ENCODE data around the gene NT5M.

Gene NT5M

GRCh38 chr17:17356931-17357270 lies 53.7 kb downstream of the NT5M start:
- Histone ChIP-seq H3K4me3 (ENCODE audit: low read depth, low read length) (no peak overlapping the region), H3K9me3 (ENCODE audit: severe bottlenecking) (no peaks in the 10 kb centered on the region), H3K36me3 (no peaks in the 10 kb centered on the region), H3K27me3 (ENCODE audit: insufficient read depth, low read depth, severe bottlenecking) (no peaks in the 10 kb centered on the region), H3K27ac (no peak overlapping the region)
- TF ChIP-seq, protein P1, sequence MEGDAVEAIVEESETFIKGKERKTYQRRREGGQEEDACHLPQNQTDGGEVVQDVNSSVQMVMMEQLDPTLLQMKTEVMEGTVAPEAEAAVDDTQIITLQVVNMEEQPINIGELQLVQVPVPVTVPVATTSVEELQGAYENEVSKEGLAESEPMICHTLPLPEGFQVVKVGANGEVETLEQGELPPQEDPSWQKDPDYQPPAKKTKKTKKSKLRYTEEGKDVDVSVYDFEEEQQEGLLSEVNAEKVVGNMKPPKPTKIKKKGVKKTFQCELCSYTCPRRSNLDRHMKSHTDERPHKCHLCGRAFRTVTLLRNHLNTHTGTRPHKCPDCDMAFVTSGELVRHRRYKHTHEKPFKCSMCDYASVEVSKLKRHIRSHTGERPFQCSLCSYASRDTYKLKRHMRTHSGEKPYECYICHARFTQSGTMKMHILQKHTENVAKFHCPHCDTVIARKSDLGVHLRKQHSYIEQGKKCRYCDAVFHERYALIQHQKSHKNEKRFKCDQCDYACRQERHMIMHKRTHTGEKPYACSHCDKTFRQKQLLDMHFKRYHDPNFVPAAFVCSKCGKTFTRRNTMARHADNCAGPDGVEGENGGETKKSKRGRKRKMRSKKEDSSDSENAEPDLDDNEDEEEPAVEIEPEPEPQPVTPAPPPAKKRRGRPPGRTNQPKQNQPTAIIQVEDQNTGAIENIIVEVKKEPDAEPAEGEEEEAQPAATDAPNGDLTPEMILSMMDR (IDR thresholded peaks at IDR 0.05; ENCODE audit: low read depth, low read length), result no peak
- DNase-seq, result no peak

DNA sequence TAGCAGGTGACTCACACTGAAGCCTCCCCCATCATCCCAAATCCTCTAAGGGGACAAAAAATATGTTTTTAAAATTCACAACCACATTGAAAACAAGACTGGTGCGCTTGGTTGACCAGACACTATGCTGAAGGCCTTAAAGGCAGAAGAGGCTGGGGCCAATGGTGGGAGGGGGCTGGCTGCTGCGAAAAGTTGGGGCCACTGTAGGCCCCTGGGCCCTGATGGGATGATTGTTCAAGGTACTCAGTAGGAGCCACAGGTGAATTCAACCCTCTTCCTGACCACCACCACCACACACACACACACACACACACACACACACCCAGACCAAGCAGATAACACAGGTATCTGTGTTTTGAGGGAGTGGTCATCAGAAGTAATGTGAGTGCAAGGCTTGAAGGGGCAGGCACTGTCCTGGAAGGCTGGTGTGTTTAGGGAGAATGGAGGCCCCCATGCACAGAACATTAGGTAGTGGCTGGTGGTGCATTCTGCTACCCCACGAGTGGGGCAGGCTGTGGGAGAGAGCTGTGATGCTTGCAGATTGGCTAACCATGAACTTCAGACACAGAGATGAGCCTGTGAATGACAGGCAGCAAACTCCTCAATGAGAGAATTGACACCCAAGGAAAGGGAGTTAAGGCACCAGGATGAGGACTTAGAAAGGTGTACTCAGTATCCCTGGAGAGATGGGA lies 55.0 kb downstream of the NT5M start:
- Histone ChIP-seq H3K36me3 (no peaks in the 10 kb centered on the region), H3K27me3 (ENCODE audit: insufficient read depth, low read depth, severe bottlenecking) (no peaks in the 10 kb centered on the region), H3K4me3 (ENCODE audit: low read depth, low read length) (no peak overlapping the region), H3K9me3 (ENCODE audit: severe bottlenecking) (no peaks in the 10 kb centered on the region), H3K27ac (no peak overlapping the region)
- no peak for DNase-seq
- TF ChIP-seq, protein P1 (IDR thresholded peaks at IDR 0.05; ENCODE audit: low read depth, low read length), result no peak

DNA sequence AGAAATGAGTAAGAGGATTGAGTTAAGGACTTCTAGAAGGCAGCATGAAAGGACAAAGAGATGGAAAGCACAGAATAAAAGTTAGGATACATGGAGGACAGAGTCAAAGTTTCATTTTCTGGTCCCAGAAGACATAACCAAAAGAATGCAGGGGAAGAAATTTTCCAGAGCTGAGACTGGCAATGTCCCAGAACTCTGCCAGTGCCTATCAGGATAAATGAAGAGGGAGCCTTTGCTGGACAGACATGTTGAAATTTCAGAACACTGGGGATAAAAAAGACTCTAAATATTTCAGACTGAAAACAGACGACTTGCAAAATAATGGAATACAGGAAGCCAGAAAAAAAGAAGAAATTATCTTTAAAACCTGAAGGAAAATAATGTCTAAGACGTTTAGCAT lies 55.7 kb downstream of the NT5M start:
- H3K9me3 ChIP-seq (ENCODE audit: severe bottlenecking), result no peaks in the 10 kb centered on the region
- H3K27me3 ChIP-seq (ENCODE audit: insufficient read depth, low read depth, severe bottlenecking), result no peaks in the 10 kb centered on the region
- H3K36me3 ChIP-seq, result no peaks in the 10 kb centered on the region
- no peak overlapping the region for H3K27ac ChIP-seq
- DNase-seq, result no peak
- TF ChIP-seq, protein P1 (IDR thresholded peaks at IDR 0.05; ENCODE audit: low read depth, low read length), result no peak
- no peak overlapping the region for H3K4me3 ChIP-seq (ENCODE audit: low read depth, low read length)

GRCh38 chr17:17359271-17359670 lies 56.1 kb downstream of the NT5M start:
- H3K4me3 ChIP-seq (ENCODE audit: low read depth, low read length), result no peak overlapping the region
- TF ChIP-seq, protein P1 (IDR thresholded peaks at IDR 0.05; ENCODE audit: low read depth, low read length), result no peak
- no peak for DNase-seq
- H3K27ac ChIP-seq, result no peak overlapping the region
- no peaks in the 10 kb centered on the region for H3K27me3 ChIP-seq (ENCODE audit: insufficient read depth, low read depth, severe bottlenecking)
- no peaks in the 10 kb centered on the region for H3K9me3 ChIP-seq (ENCODE audit: severe bottlenecking)
- H3K36me3 ChIP-seq, result no peaks in the 10 kb centered on the region

GRCh38 chr17:17360087-17360730 lies 57.0 kb downstream of the NT5M start:
- H3K27ac ChIP-seq, result no peak overlapping the region
- TF ChIP-seq, protein P1 (IDR thresholded peaks at IDR 0.05; ENCODE audit: low read depth, low read length), result no peak
- no peaks in the 10 kb centered on the region for H3K36me3 ChIP-seq
- no peaks in the 10 kb centered on the region for H3K9me3 ChIP-seq (ENCODE audit: severe bottlenecking)
- no peak overlapping the region for H3K4me3 ChIP-seq (ENCODE audit: low read depth, low read length)
- H3K27me3 ChIP-seq (ENCODE audit: insufficient read depth, low read depth, severe bottlenecking), result no peaks in the 10 kb centered on the region
- DNase-seq, result no peak

DNA sequence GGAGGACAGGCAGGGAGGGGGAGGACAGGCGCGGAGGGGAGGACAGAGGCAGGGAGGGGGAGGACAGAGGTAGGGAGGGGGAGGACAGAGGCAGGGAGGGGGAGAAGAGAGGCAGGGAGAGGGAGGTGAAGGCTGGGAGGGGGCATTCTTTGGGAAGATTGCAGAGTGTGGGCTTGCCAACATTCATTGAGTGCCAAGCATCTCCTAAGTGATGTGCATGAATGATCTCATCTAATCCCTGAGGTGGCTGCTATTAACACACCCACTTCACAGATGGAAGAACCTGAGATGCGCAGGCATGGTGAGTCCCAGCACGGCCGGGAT lies 58.3 kb downstream of the NT5M start:
- H3K9me3 ChIP-seq (ENCODE audit: severe bottlenecking), result peaks cover 7% of the 10 kb centered on the region
- no peak overlapping the region for H3K27ac ChIP-seq
- no peaks in the 10 kb centered on the region for H3K36me3 ChIP-seq
- H3K4me3 ChIP-seq (ENCODE audit: low read depth, low read length), result no peak overlapping the region
- DNase-seq, result no peak
- H3K27me3 ChIP-seq (ENCODE audit: insufficient read depth, low read depth, severe bottlenecking), result no peaks in the 10 kb centered on the region
- TF ChIP-seq, protein P1 (IDR thresholded peaks at IDR 0.05; ENCODE audit: low read depth, low read length), result no peak
